HepG2 (cell line): ENCODE results near the gene GMEB1. TPM values are rescaled to one million over a fixed set of nuclear protein-coding genes. Genes with fewer than 3 reads are reported as not detected.

Experiments used
- ARID5B ChIP-seq: IDR thresholded peaks from 2 replicates; pipeline ENCODE4 v1.4.0; 2020; ENCODE audit warnings: mild to moderate bottlenecking, missing genetic modification reagents
- ATM ChIP-seq: fragments of 450-650 bp; IDR thresholded peaks from 2 replicates; pipeline ENCODE4 v1.7.1; 2017; ENCODE audit warnings: mild to moderate bottlenecking, borderline replicate concordance
- FOXC1 ChIP-seq: sonication (generic); formaldehyde crosslinking; IDR thresholded peaks from 2 replicates; pipeline ENCODE4 v1.8.0; 2022; ENCODE audit warnings: mild to moderate bottlenecking, missing genetic modification reagents, borderline replicate concordance
- FOXJ3 ChIP-seq: sonication (generic); formaldehyde crosslinking; IDR thresholded peaks from 2 replicates; pipeline ENCODE4 v1.4.0; 2020; ENCODE audit warnings: missing genetic modification reagents, mild to moderate bottlenecking, borderline replicate concordance
- GABPB1 ChIP-seq: IDR thresholded peaks from 2 replicates; pipeline ENCODE4 v1.6.1; 2016; ENCODE audit warnings: mild to moderate bottlenecking, missing genetic modification reagents, moderate library complexity, missing compliant biosample characterization
- KLF12 ChIP-seq: sonication (generic); formaldehyde crosslinking; IDR thresholded peaks from 2 replicates; pipeline ENCODE4 v1.4.0; 2020; ENCODE audit warnings: missing genetic modification reagents, borderline replicate concordance
- KMT2A ChIP-seq: sonication (generic); formaldehyde crosslinking; IDR thresholded peaks from 2 replicates; pipeline ENCODE4 v1.4.0; 2020; ENCODE audit warnings: missing genetic modification reagents
- MXI1 ChIP-seq: IDR thresholded peaks from 3 replicates; pipeline ENCODE4 v1.6.1; 2012; ENCODE audit warnings: low read depth, low read length, inconsistent platforms, borderline replicate concordance
- PAF1 ChIP-seq: IDR thresholded peaks from 2 replicates; pipeline ENCODE4 v1.6.1; 2016; ENCODE audit warnings: missing genetic modification reagents, missing compliant biosample characterization
- PRPF4 ChIP-seq: fragments of 200-400 bp; formaldehyde crosslinking; IDR thresholded peaks from 2 replicates; pipeline ENCODE4 v1.6.1; 2016; ENCODE audit warnings: low read length, low read depth; ENCODE audit not compliant: poor library complexity, severe bottlenecking
- TBX3 ChIP-seq: fragments of 450-650 bp; IDR thresholded peaks from 2 replicates; pipeline ENCODE4 v1.6.1; 2017; ENCODE audit warnings: antibody characterized with exemption, mild to moderate bottlenecking, inconsistent platforms, borderline replicate concordance
- ZNF230 ChIP-seq: sonication (generic); formaldehyde crosslinking; IDR thresholded peaks from 2 replicates; pipeline ENCODE4 v1.4.0; 2020; ENCODE audit warnings: mild to moderate bottlenecking, missing genetic modification reagents
- ZNF414 ChIP-seq: sonication (generic); formaldehyde crosslinking; IDR thresholded peaks from 2 replicates; pipeline ENCODE4 v1.5.0; 2020; ENCODE audit warnings: missing genetic modification reagents
- ZNF432 ChIP-seq: sonication (generic); formaldehyde crosslinking; IDR thresholded peaks from 2 replicates; pipeline ENCODE4 v1.5.0; 2020; ENCODE audit warnings: missing genetic modification reagents, mild to moderate bottlenecking, borderline replicate concordance
- ZNF574 ChIP-seq: sonication (generic); formaldehyde crosslinking; IDR thresholded peaks from 2 replicates; pipeline ENCODE4 v1.4.0; 2020; ENCODE audit warnings: missing genetic modification reagents
- ZNF839 ChIP-seq: sonication (generic); formaldehyde crosslinking; IDR thresholded peaks from 2 replicates; pipeline ENCODE4 v1.4.0; 2020; ENCODE audit warnings: missing genetic modification reagents, mild to moderate bottlenecking, borderline replicate concordance
- polyA plus RNA-seq, 8 experiments: library from polyadenylated mRNA; depleted of rRNA in 3 of 8; stranded (reverse) in 7 of 8; unstranded in 1 of 8; fragments of >200 nt; fragmentation: Illumina TruSeq in 4 of 8; extraction: Trizol in 4 of 8; gene quantifications; 2 replicates each; pipeline versions ENCODE4 v1.2.1 to v1.2.3, GENCODE V29; 2011 to 2016; ENCODE audit warnings: low read depth in 4 of 8, missing spikeins in 1 of 8, mixed read lengths in 1 of 8; ENCODE audit not compliant: insufficient read depth in 1 of 8
- total RNA-seq, 5 experiments: library from RNA; depleted of rRNA; stranded (reverse); fragments of >200 nt; fragmentation: Illumina TruSeq; extraction: Trizol; gene quantifications; 2 replicates each; pipeline ENCODE4 v1.2.3, GENCODE V29; 2016; ENCODE audit warnings: low read depth in 1 of 5
- TF ChIP-seq, protein P1 (sequence below): IDR thresholded peaks from 2 replicates; pipeline ENCODE4 v1.6.1; 2016; ENCODE audit warnings: low read depth, missing genetic modification reagents, missing compliant biosample characterization

The GMEB1 gene
- total and polyA plus RNA-seq, 2 of the 13 experiments (the other 11 are each of a cell fraction or from before 2014, with no cell fraction given) = 3.0 to 6.0 TPM

DNA sequence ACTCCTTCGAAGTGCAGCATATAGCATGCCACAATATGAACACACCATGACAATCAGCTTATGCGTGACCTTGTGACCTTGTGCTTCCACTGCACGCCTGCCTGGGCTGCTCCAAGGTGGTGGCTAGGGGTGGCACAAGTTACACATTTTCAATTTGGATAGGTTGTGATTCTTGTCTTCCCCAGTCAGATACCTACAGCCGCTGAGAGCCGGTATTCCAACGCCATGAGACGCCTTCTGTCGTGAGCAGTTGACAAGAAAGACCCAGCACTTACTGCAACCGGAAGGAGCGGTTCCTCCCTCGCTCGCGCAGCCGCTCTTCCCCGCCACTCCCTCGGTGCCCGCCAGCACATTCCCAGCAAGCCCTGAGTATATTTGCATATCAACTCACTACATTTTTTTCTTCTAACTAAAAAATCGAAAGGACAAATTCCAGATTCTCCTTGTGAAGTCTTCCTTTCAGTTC, 20.5 kb upstream of the GMEB1 start (continued):
- TF ChIP-seq, protein P1, sequence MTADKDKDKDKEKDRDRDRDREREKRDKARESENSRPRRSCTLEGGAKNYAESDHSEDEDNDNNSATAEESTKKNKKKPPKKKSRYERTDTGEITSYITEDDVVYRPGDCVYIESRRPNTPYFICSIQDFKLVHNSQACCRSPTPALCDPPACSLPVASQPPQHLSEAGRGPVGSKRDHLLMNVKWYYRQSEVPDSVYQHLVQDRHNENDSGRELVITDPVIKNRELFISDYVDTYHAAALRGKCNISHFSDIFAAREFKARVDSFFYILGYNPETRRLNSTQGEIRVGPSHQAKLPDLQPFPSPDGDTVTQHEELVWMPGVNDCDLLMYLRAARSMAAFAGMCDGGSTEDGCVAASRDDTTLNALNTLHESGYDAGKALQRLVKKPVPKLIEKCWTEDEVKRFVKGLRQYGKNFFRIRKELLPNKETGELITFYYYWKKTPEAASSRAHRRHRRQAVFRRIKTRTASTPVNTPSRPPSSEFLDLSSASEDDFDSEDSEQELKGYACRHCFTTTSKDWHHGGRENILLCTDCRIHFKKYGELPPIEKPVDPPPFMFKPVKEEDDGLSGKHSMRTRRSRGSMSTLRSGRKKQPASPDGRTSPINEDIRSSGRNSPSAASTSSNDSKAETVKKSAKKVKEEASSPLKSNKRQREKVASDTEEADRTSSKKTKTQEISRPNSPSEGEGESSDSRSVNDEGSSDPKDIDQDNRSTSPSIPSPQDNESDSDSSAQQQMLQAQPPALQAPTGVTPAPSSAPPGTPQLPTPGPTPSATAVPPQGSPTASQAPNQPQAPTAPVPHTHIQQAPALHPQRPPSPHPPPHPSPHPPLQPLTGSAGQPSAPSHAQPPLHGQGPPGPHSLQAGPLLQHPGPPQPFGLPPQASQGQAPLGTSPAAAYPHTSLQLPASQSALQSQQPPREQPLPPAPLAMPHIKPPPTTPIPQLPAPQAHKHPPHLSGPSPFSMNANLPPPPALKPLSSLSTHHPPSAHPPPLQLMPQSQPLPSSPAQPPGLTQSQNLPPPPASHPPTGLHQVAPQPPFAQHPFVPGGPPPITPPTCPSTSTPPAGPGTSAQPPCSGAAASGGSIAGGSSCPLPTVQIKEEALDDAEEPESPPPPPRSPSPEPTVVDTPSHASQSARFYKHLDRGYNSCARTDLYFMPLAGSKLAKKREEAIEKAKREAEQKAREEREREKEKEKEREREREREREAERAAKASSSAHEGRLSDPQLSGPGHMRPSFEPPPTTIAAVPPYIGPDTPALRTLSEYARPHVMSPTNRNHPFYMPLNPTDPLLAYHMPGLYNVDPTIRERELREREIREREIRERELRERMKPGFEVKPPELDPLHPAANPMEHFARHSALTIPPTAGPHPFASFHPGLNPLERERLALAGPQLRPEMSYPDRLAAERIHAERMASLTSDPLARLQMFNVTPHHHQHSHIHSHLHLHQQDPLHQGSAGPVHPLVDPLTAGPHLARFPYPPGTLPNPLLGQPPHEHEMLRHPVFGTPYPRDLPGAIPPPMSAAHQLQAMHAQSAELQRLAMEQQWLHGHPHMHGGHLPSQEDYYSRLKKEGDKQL (CRISPR knock-in tag) = no peak
- no peak for TF ChIP-seq TBX3
- TF ChIP-seq ZNF230 (CRISPR knock-in tag) = 0 out of 2 replicates have a peak, but pooled peaks have one; percentile 52
- TF ChIP-seq GABPB1 (CRISPR knock-in tag) = peak; percentile 91
- no peak for TF ChIP-seq ATM
- no peak for TF ChIP-seq ZNF839 (CRISPR knock-in tag)
- 0 out of 2 replicates have a peak, but pooled peaks have one; percentile 9 for TF ChIP-seq KMT2A (CRISPR knock-in tag)
- TF ChIP-seq ZNF574 (CRISPR knock-in tag) = peak; percentile 91
- TF ChIP-seq ZNF432 = no peak
- no peak for TF ChIP-seq KLF12 (CRISPR knock-in tag)
- peak; percentile 15; the same call in 1 of the 2 replicates for TF ChIP-seq ZNF414 (CRISPR knock-in tag)
- TF ChIP-seq MXI1 = peak; percentile 46; the same call in 2 of the 3 replicates
- TF ChIP-seq FOXJ3 = no peak
- no peak for TF ChIP-seq PAF1 (CRISPR knock-in tag)
- TF ChIP-seq PRPF4 = no peak
- TF ChIP-seq ARID5B (CRISPR knock-in tag) = no peak
- peak; percentile 37; the same call in 1 of the 2 replicates for TF ChIP-seq FOXC1
